Endothelial cell of umbilical vein (primary cell): ENCODE results near the gene ERBB4. TPM values are rescaled to one million over a fixed set of nuclear protein-coding genes. Genes with fewer than 3 reads are reported as not detected.

Source experiments
- BruUV-seq: library from RNA; stranded (reverse); fragments of 400-500 nt; replicated peaks from 2 replicates; lab custom pipeline; 2021; lab: Mats Ljungman, UMichigan
- CTCF ChIA-PET: fragments of 300-600, 350-600 bp; sonication (Branson Sonifier 250); formaldehyde crosslinking; loops from one replicate; lab custom pipeline; 2021; ENCODE audit warnings: antibody characterized with exemption, inconsistent platforms; lab: Charles Lee
- POLR2A ChIA-PET: fragments of 300-600, 350-600 bp; sonication (Branson Sonifier 250); formaldehyde crosslinking; loops from one replicate; lab custom pipeline; 2021; ENCODE audit warnings: antibody characterized with exemption, inconsistent platforms; lab: Charles Lee
- DNase-seq: peaks from one replicate; pipeline ENCODE4 v3.0.0-alpha.2; 2011; ENCODE audit warnings: low read depth, low spot score
- FAIRE-seq: peaks from 2 replicates; lab custom pipeline; 2011; peaks lifted over from hg19 to GRCh38; lab: Jason Lieb, UNC
- H2AFZ ChIP-seq: 2 replicates; pipeline ENCODE4 v1.6.0; 2012; ENCODE audit warnings: low read depth, low read length, control low read depth, inconsistent platforms
- H3K27ac ChIP-seq: 2 replicates; pipeline ENCODE4 v1.5.1; 2011; ENCODE audit warnings: low read depth, mild to moderate bottlenecking, control low read depth, low read length, moderate library complexity; ENCODE audit not compliant: insufficient read depth
- H3K27me3 ChIP-seq, 2 experiments: 2 replicates each; pipeline versions ENCODE4 v1.6.0 to v1.6.1; 2011; ENCODE audit warnings: low read length in 2 of 2, mixed read lengths in 1 of 2; ENCODE audit not compliant: control insufficient read depth in 2 of 2, insufficient read depth in 2 of 2
- H3K36me3 ChIP-seq, 2 experiments: 2 replicates in 1 of 2; 3 replicates in 1 of 2; pipeline ENCODE4 v1.5.1; 2011; ENCODE audit warnings: low read length in 2 of 2, mild to moderate bottlenecking in 1 of 2, moderate library complexity in 1 of 2; ENCODE audit not compliant: control insufficient read depth in 2 of 2, insufficient read depth in 2 of 2; ENCODE audit errors: extremely low read depth in 1 of 2
- H3K4me1 ChIP-seq: 3 replicates; pipeline ENCODE4 v1.5.1; 2011; ENCODE audit warnings: mild to moderate bottlenecking, low read length; ENCODE audit not compliant: control insufficient read depth, insufficient read depth; ENCODE audit errors: extremely low read depth
- H3K4me2 ChIP-seq: 2 replicates; pipeline ENCODE4 v1.6.1; 2011; ENCODE audit warnings: low read length, control low read depth, mixed read lengths; ENCODE audit not compliant: insufficient read depth
- H3K4me3 ChIP-seq, 3 experiments: fragments of 200-600 bp in 1 of 3; sonication (generic), shearing (Covaris generic) in 1 of 3; replicated peaks in 1 of 3; 2 replicates each; pipeline ENCODE4 v1.5.1; 2011 to 2016; ENCODE audit warnings: control low read depth in 3 of 3, low read length in 3 of 3, mild to moderate bottlenecking in 2 of 3, inconsistent platforms in 1 of 3, low read depth in 1 of 3, moderate library complexity in 1 of 3; ENCODE audit not compliant: insufficient read depth in 1 of 3
- H3K79me2 ChIP-seq: 2 replicates; pipeline ENCODE4 v1.6.0; 2012; ENCODE audit warnings: low read length, inconsistent platforms; ENCODE audit not compliant: control insufficient read depth, insufficient read depth
- H3K9ac ChIP-seq: replicated peaks from 2 replicates; pipeline ENCODE3; 2011; ENCODE audit warnings: low read length, control low read depth; ENCODE audit not compliant: insufficient read depth; ENCODE audit errors: extremely low read depth
- H3K9me1 ChIP-seq: replicated peaks from 3 replicates; pipeline ENCODE4 v1.6.0; 2011; ENCODE audit warnings: mild to moderate bottlenecking, low read length; ENCODE audit not compliant: control insufficient read depth, insufficient read depth; ENCODE audit errors: extremely low read depth
- H3K9me3 ChIP-seq: replicated peaks from 2 replicates; pipeline ENCODE4 v1.5.1; 2012; ENCODE audit warnings: low read length, inconsistent platforms; ENCODE audit not compliant: control insufficient read depth, insufficient read depth
- H4K20me1 ChIP-seq: replicated peaks from 2 replicates; pipeline ENCODE3; 2011; ENCODE audit warnings: mild to moderate bottlenecking, low read length; ENCODE audit not compliant: control insufficient read depth, insufficient read depth; ENCODE audit errors: extremely low read depth
- CTCF ChIP-seq, 2 donors: IDR thresholded peaks; 1 replicate in 1 of 2; 2 replicates in 1 of 2; pipeline ENCODE4 v1.5.1; 2011; ENCODE audit warnings: low read length in 2 of 2, mild to moderate bottlenecking in 2 of 2, moderate library complexity in 2 of 2, control low read depth in 1 of 2, inconsistent platforms in 1 of 2, low read depth in 1 of 2; ENCODE audit not compliant: insufficient read depth in 1 of 2; ENCODE audit errors: extremely low read depth in 1 of 2
- EZH2 ChIP-seq: IDR thresholded peaks from 2 replicates; pipeline ENCODE4 v1.6.1; 2012; ENCODE audit warnings: borderline replicate concordance, low read depth, mild to moderate bottlenecking, moderate library complexity, low read length, inconsistent platforms; ENCODE audit not compliant: severe bottlenecking
- FOS ChIP-seq: IDR thresholded peaks from 2 replicates; pipeline ENCODE4 v1.6.1; 2011; ENCODE audit warnings: mild to moderate bottlenecking, low read length, moderate library complexity, borderline replicate concordance; ENCODE audit not compliant: insufficient read depth
- GATA2 ChIP-seq: IDR thresholded peaks from 2 replicates; pipeline ENCODE4 v1.7.0; 2011; ENCODE audit warnings: low read depth, mild to moderate bottlenecking, moderate library complexity, mixed read lengths, low read length; ENCODE audit not compliant: insufficient read length, insufficient read depth
- JUN ChIP-seq: IDR thresholded peaks from 2 replicates; pipeline ENCODE4 v1.6.1; 2011; ENCODE audit warnings: borderline replicate concordance, low read depth; ENCODE audit not compliant: insufficient read length, insufficient read depth
- MAX ChIP-seq: IDR thresholded peaks from 2 replicates; pipeline ENCODE4 v1.6.1; 2011; ENCODE audit not compliant: insufficient read depth, insufficient read length
- MYC ChIP-seq: IDR thresholded peaks from one replicate; pipeline ENCODE4 v1.6.1; 2011; ENCODE audit warnings: mild to moderate bottlenecking, low read depth, low read length
- POLR2A ChIP-seq: IDR thresholded peaks from 2 replicates; pipeline ENCODE4 v1.6.1; 2012; ENCODE audit warnings: low read depth, mild to moderate bottlenecking, control low read depth, low read length
- POLR2AphosphoS5 ChIP-seq: IDR thresholded peaks from 2 replicates; pipeline ENCODE4 v1.6.1; 2012; ENCODE audit warnings: low read depth, mild to moderate bottlenecking, control low read depth, low read length, moderate library complexity; ENCODE audit not compliant: insufficient read depth
- dilution Hi-C: fragments of 300-500 bp; cut with MboI; formaldehyde crosslinking; loops from one replicate; pipeline ENCODE4 v1.15.0; 2019; ENCODE audit warnings: low sequenced_read_pairs; ENCODE audit not compliant: extremely low pct_ligation_motif_present
- intact Hi-C: fragments of 100-400 bp; cut with micrococcal nuclease; formaldehyde crosslinking; loops from one replicate; pipeline ENCODE4 v1.10.0; 2022
- polyA plus RNA-seq, 4 experiments: library from polyadenylated mRNA; depleted of rRNA in 3 of 4; stranded (reverse) in 3 of 4; unstranded in 1 of 4; fragments of >200 nt; gene quantifications; 2 replicates each; pipeline versions ENCODE4 v1.2.1 to v1.2.3, GENCODE V29; 2011 to 2012; ENCODE audit warnings: missing spikeins in 1 of 4
- total RNA-seq: library from RNA; stranded (reverse); gene quantifications from 2 replicates; pipeline ENCODE4 v1.2.3, GENCODE V29; 2021

Gene ERBB4
- total and polyA plus RNA-seq, 2 donors (not counting 3 experiments of a cell fraction or from before 2014, with no cell fraction given) = 0.01 to 0.27 TPM

GRCh38 chr2:212299333-212299732 lies 239.3 kb downstream of the ERBB4 start:
- ChIA-PET CTCF (no interaction called here), POLR2A (no interaction called here)
- FAIRE-seq = no peak
- H3K9me3 ChIP-seq = no peaks in the 10 kb centered on the region
- no TSS peak for BruUV-seq
- intact Hi-C loops (no loop called here), dilution Hi-C loops (no loop called here)
- no peaks in the 10 kb centered on the region for H4K20me1 ChIP-seq
- no peak overlapping the region for H3K9ac ChIP-seq
- no peaks in the 10 kb centered on the region for H3K27me3 ChIP-seq
- H3K4me2 ChIP-seq = no peak overlapping the region
- H3K9me1 ChIP-seq = no peaks in the 10 kb centered on the region
- no peak for DNase-seq
- H3K27ac ChIP-seq = no peak overlapping the region
- no peak overlapping the region for H2AFZ ChIP-seq
- no peaks in the 10 kb centered on the region for H3K79me2 ChIP-seq
- H3K4me1 ChIP-seq = no peaks in the 10 kb centered on the region
- no peaks in the 10 kb centered on the region for H3K36me3 ChIP-seq
- no peak overlapping the region for H3K4me3 ChIP-seq
- TF ChIP-seq GATA2 (no peak), CTCF (IDR thresholded peaks at IDR 0.05; ENCODE audit: extremely low read depth in 1 of 2, insufficient read depth in 1 of 2, low read depth in 1 of 2, low read length in 2 of 2) (no peak), MAX (no peak), POLR2A (no peak), JUN (no peak), MYC (no peak), EZH2 (no peak), FOS (no peak), POLR2AphosphoS5 (no peak)
